Astrocyte of the hippocampus (primary cell): ENCODE measurements around the gene TMC3.
"Not testable (repeated sequence)": the region's sequence is repeated elsewhere in the genome, so short reads cannot be mapped to it uniquely, and the experiment has no call there.

Experiments used
- DNase-seq: peaks from one replicate; pipeline ENCODE4 v3.0.0; 2011; ENCODE audit warnings: low read depth, low spot score

Gene TMC3

DNA sequence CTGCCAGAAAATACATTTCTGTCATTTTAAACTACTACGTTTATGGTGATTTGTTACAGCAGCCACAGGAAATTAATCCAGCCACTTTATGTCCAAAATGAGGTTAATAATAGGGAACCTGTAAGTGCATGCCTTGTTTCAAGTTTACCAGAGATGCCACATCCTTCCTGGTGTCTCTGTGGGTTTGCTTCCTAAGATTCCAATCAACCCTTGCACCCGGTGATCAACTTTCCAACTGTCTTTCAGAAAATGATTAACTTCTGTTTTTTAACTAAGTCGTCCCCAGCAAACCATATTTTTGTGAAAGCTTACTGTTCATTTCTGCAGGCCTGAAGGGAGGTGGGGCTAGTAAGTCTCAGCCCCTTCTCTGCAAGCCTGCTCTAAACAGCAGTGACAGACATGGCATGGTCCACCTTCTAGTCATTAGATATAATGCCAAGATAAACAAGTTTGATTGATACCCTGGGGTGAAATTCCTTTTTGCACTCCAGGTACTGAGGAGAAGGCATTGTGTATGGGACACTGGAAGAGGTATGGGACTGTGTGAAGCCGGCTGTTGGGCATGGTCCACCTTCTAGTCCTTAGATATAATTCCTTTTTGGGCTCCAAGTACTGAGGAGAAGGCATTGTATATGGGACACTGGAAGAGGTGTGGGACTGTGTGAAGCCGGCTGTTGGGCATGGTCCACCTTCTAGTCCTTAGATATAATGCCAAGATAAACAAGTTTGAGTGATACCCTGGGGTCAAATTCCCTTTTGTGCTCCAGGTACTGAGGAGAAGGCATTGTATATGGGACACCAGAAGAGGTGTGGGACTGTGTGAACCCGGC lies 11.1 kb upstream of the TMC3 start:
- no peak for DNase-seq

DNA sequence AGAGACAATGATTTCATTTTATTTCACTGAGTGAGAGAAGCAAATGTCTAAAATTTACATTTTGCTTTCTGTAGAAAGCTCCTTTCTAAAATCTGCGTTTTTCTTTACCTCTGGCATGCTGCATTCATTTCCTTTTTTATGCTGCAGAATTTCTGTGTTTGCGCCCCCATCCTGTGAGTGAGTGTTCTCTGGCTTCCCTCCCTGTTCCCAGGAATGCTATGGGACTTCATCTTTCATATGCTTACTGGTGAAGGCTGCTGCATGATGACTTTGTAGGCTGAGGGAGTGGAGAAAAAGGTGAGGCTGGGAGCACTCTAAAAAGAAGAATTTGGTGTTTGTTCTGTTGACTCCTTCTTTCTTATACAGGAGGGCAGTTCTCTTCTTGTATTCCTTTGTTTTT lies 7.7 kb upstream of the TMC3 start:
- DNase-seq = no peak

DNA sequence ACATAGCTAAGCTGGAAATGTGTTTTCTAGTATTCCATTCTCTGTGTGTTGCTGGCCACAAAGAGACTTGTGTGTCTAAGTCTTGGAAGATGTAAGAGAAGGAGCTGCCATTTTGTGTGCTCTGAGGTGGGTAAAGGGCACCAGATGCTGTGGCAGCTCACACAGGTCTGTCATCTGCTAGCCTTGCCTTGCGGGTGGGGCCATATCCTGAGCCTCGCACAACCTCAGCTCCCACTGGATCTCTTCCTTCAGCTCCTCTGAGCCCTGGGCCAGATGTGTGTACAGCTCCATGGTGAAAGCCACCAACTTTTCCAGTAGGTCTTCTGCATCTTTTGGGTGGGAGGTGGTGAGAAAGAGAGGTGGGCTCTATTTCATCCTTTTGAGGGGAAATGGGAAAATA lies 6.7 kb upstream of the TMC3 start:
- DNase-seq = no peak

- DNase-seq = no peak
Observed at GRCh38 chr15:81380203-81380602, 6.2 kb upstream of the TMC3 start.

- DNase-seq = no peak
Observed at GRCh38 chr15:81379269-81379668, 5.3 kb upstream of the TMC3 start.

GRCh38 chr15:81378443-81378842 lies 4.4 kb upstream of the TMC3 start:
- DNase-seq = no peak

GRCh38 chr15:81377871-81378270 lies 3.9 kb upstream of the TMC3 start:
- no peak for DNase-seq

DNA sequence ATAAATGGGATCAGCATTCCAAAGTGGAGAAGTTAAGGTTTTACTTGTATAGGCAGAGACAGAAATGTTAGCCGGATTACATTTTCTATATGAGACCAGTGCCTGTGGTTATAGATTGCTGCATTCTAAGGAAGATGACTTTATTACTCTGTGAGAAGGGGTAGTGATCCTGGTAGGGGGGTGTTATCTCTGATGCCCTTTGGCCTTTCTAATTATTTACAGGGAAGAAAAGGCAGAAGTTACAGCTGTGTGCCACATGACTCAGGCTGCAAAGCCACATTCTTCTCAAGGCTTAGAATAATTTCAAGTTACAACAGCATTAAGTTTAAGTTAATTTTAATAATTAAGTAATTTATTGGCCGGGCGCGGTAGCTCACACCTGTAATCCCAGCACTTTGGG lies 2.2 kb upstream of the TMC3 start:
- DNase-seq = no peak

- DNase-seq = no peak
Observed at GRCh38 chr15:81375461-81375860, 1.4 kb upstream of the TMC3 start.

DNA sequence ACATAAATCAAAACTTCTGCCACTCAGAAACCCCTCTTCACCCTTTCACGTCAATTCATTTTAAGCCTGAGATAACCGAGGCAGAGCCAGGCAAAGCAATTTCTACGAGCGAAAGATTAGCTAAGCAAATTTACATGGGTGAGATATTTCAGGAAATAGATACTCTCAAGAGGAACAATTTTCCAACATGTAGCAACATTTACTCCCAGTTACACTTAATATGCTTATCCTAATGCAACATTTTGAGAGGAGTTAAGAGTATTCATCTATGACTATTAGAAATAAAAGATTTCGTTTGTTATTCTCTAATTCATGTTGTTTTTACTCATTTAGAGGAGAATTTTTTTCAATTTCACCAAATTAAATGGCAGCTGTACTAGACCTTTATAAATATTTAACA lies 837 bp downstream of the TMC3 start:
- no peak for DNase-seq

GRCh38 chr15:81372575-81372974 lies 1.4 kb downstream of the TMC3 start:
- DNase-seq = no peak

- DNase-seq = no peak
Observed at GRCh38 chr15:81363718-81364500, 10.1 kb downstream of the TMC3 start.

- no peak for DNase-seq
Observed at GRCh38 chr15:81363276-81363675, 10.7 kb downstream of the TMC3 start.

DNA sequence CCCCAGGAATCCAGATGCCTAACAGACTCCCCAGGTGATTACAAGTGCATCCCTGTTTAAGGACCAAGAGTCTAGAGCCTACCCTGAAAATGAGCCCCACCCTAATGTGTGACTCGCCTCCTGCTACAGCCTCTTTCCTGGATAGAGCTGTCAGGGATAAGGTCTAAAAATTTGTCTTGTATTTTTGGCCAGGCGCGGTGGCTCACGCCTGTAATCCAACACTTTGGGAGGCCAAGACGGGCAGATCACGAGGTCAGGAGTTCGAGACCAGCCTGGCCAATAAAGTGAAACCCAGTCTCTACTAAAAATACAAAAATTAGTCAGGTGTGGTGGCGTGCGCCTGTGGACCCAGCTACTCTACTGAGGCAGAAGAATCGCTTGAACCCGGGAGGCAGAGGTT lies 11.2 kb downstream of the TMC3 start:
- DNase-seq = no peak

GRCh38 chr15:81361891-81362290 lies 12.1 kb downstream of the TMC3 start:
- no peak for DNase-seq

DNA sequence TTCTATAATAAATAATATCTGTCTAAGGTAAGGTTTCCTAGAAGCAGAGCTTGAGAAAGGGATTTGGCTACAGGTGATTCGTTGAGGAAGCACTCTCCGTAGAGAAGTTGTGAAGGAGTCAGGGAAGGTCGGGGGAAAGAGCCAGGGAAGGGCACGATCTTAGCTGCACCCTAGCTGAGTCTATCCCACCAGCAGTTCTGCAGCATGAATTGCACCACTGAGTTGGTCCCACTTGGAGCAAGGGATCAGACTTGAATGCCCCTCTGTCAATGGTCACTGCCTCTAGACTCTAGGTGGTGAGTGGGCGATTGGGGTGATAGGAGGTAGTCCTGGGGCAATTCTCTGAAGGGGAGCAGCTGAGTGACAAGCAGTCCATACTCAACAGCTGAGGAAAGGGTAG lies 13.5 kb downstream of the TMC3 start:
- no peak for DNase-seq

- no peak for DNase-seq
Observed at GRCh38 chr15:81358248-81358647, 15.8 kb downstream of the TMC3 start.

DNA sequence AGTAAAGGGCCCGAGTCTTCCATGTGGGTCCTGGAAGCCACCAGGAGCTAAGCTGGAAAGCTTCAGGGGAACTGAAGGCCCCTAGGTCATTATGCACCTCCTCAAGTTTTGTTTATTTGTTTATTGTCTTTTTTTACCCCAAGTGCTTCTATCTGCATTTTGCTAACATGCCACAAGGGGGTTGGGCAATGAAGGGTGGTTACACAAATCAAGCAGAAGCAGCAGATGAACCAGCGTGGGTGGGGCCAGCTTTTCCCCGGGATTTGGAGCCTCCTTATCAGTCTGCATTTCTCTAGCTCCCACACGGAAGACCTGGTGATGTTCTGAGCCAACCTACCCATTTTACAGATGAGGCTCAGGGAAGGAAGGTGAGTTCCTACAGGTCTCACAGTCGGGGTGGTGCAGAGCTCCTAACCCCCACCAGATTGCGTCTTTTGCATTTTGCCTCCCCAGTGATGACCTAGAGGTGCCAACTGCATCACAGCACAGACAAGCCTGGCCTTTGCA lies 16.8 kb downstream of the TMC3 start:
- no peak for DNase-seq

DNA sequence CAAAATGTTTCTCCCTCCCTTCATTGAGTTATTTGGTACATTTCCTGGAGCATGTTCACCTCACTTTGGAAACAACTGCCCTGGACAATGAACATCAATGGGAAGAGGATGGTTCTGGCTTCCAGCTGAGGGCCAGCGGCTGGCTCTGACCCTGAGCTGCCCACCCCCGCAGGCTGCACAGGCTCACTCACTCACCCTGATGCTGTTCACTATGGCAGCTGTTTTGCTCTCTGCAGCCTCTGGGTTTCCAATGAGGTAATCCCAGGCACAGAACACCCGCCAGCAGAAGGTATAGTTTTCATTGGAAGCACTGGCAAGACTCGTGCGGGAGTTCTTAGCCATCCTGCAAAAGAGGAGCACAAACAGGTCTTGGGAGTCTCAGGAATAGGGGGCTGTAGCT lies 17.8 kb downstream of the TMC3 start:
- no peak for DNase-seq

GRCh38 chr15:81351651-81352050 lies 22.4 kb downstream of the TMC3 start:
- DNase-seq = no peak

- DNase-seq = no peak
Observed at GRCh38 chr15:81349271-81349670, 24.7 kb downstream of the TMC3 start.

DNA sequence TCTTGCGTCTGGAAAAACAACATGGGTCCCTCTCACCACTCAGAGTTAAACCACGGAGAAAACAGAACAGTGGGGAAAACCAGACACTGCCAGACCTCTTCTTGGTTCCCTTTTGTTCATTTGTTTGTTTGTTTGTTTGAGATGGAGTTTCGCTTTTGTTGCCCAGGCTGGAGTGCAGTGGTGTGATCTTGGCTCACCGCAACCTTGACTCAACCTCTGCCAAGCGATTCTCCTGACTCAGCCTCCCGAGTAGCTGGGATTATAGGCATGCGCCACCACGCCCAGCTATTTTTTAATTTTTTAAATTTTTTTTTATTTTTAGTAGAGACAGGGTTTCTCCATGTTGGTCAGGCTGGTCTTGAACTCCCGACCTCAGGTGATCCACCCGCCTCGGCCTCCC lies 25.3 kb downstream of the TMC3 start:
- DNase-seq = not testable (repeated sequence)

DNA sequence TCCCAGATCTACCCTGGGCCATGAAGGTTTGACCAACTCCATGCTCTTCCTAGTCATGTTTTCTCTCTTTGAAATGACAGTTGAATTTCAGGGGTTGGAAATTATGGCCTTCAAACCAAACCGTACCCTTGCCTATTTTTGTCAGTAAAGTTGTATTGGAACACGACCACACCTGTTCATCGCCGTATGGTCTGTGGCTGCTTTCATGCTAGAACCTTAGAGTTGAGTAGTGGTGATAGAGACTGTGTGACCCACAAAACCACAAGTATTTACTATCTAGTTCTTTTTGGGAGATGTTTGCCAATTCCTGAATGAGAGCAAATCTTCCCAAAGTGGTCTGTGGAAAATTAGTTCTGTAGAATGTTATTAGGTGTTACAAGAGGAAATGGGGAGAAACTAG lies 26.1 kb downstream of the TMC3 start:
- no peak for DNase-seq
